Measurements from ENCODE around the gene HCFC1R1. TPM values are rescaled to one million over a fixed set of nuclear protein-coding genes. Genes with fewer than 3 reads are reported as not detected.

HCFC1R1 gene
- total and polyA plus RNA-seq, 7 donors: 23.1 to 82.5 (median 52.9) TPM

DNA sequence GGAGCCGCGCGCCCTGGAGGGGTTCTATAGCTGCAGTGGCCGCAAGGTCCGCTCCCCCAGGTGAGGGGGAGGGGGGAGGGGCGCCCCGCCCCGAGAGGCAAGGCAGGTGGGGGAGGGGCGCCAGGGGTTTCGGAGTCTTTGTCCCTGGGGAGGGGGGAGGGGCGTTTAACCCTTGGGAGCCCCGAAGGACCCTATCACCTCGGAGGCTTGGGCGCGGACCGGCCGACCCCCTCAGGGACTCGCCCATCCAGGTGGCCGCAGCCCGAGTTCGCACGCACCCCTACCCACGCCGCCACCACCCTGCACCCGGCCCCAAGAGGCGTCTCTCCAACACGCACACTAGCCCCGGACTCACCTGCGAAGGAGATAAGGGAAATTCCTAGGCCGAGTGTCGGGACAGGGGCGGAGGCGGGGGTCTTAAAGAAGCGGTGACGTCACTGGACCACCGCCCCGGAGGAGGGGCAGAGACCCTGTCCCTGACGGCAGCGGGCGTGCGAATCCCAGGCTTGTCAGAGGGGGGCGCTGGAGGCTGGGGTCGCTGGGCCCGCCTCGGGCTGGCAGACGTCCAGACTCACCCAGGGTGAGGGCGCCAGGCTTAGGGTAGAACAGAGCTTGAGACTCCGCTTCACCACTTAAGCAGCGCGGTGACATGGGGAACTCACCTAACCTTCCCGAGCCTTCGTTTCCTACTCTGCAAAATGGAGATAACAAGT is 5.8 kb downstream of the HCFC1R1 start, which contains the start of gene CLDN6:
Gene CLDN6, minus strand, starts transcription at position 390 of the 713 bp plus-strand sequence. CDS start 2,162 bp downstream, outside the sequence.
- WGBS, 2 donors: 14% methylated on average over 52 of the region's 52 CpGs
- no peak for DNase-seq
- intact Hi-C loops (cut with DNase I): no loop called here
- H3K36me3 ChIP-seq: no peaks in the 10 kb centered on the region
- no peak within 1 kb of the TSS for H3K27ac ChIP-seq
- no peak within 1 kb of the TSS for H3K4me3 ChIP-seq
- peaks cover 0 to 40% (median 38%) of the 10 kb centered on the region in 4 donors for H3K4me1 ChIP-seq
- no peaks in the 10 kb centered on the region for H3K9me3 ChIP-seq
- H3K27me3 ChIP-seq: peaks cover 19 to 44% (median 39%) of the 10 kb centered on the region in 3 donors
- TF ChIP-seq POLR2A (IDR thresholded peaks at IDR 0.05) (no peak), POLR2AphosphoS5 (IDR thresholded peaks at IDR 0.05) (no peak), EP300 (IDR thresholded peaks at IDR 0.05) (no peak), CTCF (IDR thresholded peaks at IDR 0.05) (no peak)

GRCh38 chr16:3017344-3017743 is 6.4 kb downstream of the HCFC1R1 start:
- intact Hi-C loops (cut with DNase I): no loop called here
- Histone ChIP-seq H3K4me3 (no peak overlapping the region), H3K27ac (no peak overlapping the region), H3K36me3 (no peaks in the 10 kb centered on the region), H3K4me1 (peaks cover 0 to 34% (median 32%) of the 10 kb centered on the region in 4 donors), H3K9me3 (no peaks in the 10 kb centered on the region), H3K27me3 (peaks cover 19 to 50% (median 45%) of the 10 kb centered on the region in 3 donors)
- 77 to 85% methylated on average over 20 of the region's 20 CpGs for WGBS, 2 donors
- TF ChIP-seq POLR2AphosphoS5 (IDR thresholded peaks at IDR 0.05) (no peak), EP300 (IDR thresholded peaks at IDR 0.05) (no peak), CTCF (IDR thresholded peaks at IDR 0.05) (no peak), POLR2A (IDR thresholded peaks at IDR 0.05) (no peak)
- no peak for DNase-seq

GRCh38 chr16:3015865-3016521 is 7.7 kb downstream of the HCFC1R1 start:
- Histone ChIP-seq H3K9me3 (no peaks in the 10 kb centered on the region), H3K36me3 (no peaks in the 10 kb centered on the region), H3K4me1 (peaks cover 0 to 21% (median 18%) of the 10 kb centered on the region in 4 donors), H3K27ac (no peak overlapping the region), H3K4me3 (no peak overlapping the region), H3K27me3 (peaks cover 26 to 62% (median 54%) of the 10 kb centered on the region in 3 donors)
- TF ChIP-seq POLR2A (IDR thresholded peaks at IDR 0.05) (no peak), EP300 (IDR thresholded peaks at IDR 0.05) (no peak), POLR2AphosphoS5 (IDR thresholded peaks at IDR 0.05) (no peak), CTCF (IDR thresholded peaks at IDR 0.05) (no peak)
- DNase-seq: no peak
- 87 to 92% methylated on average over 13 of the region's 13 CpGs for WGBS, 2 donors
- intact Hi-C loops (cut with DNase I): no loop called here

- H3K4me3 ChIP-seq: no peak overlapping the region
- no peaks in the 10 kb centered on the region for H3K9me3 ChIP-seq
- no peak for TF ChIP-seq CTCF (IDR thresholded peaks at IDR 0.05)
- TF ChIP-seq POLR2A (IDR thresholded peaks at IDR 0.05): no peak
- TF ChIP-seq EP300 (IDR thresholded peaks at IDR 0.05): no peak
- TF ChIP-seq POLR2AphosphoS5 (IDR thresholded peaks at IDR 0.05): no peak
- intact Hi-C loops (cut with DNase I): no loop called here
- H3K27me3 ChIP-seq: peaks cover 28 to 71% (median 60%) of the 10 kb centered on the region in 3 donors
- WGBS, 2 donors: 93% methylated on average over 6 of the region's 6 CpGs
- peaks cover 0 to 16% (median 13%) of the 10 kb centered on the region in 4 donors for H3K4me1 ChIP-seq
- no peaks in the 10 kb centered on the region for H3K36me3 ChIP-seq
- no peak overlapping the region for H3K27ac ChIP-seq
- DNase-seq: no peak
Observed at GRCh38 chr16:3014971-3015370, 8.8 kb downstream of the HCFC1R1 start.

Measured in sigmoid colon (tissue), 7 donors.